GM19035 (cell line): Measurements from ENCODE around the gene SCARF1.

ENCODE experiments used
- ATAC-seq: cut with Tn5 transposase; IDR thresholded peaks from one replicate; pipeline ENCODE4 v1.9.1; 2021; ENCODE audit not compliant: unreplicated experiment

The SCARF1 gene

GRCh38 chr17:1648173-1648962, 2.8 kb upstream of the SCARF1 start:
- ATAC-seq, result peak; percentile 31

- ATAC-seq, result no peak
These were observed 2.3 kb upstream of the SCARF1 start for GRCh38 chr17:1647802-1648171.

GRCh38 chr17:1646199-1646875, 805 bp upstream of the SCARF1 start:
- ATAC-seq, result no peak

GRCh38 chr17:1644493-1645206, 882 bp downstream of the SCARF1 start:
- no peak for ATAC-seq

- no peak for ATAC-seq
These were observed 1.5 kb downstream of the SCARF1 start for GRCh38 chr17:1643999-1644492.

GRCh38 chr17:1643293-1643998, 2.1 kb downstream of the SCARF1 start:
- ATAC-seq, result no peak

- no peak for ATAC-seq
These were observed 4.5 kb downstream of the SCARF1 start for GRCh38 chr17:1641065-1641403.

GRCh38 chr17:1640329-1641064, 5.0 kb downstream of the SCARF1 start:
- ATAC-seq, result no peak

- ATAC-seq, result no peak
These were observed 5.9 kb downstream of the SCARF1 start for GRCh38 chr17:1639549-1640180.

GRCh38 chr17:1638624-1639300, 6.8 kb downstream of the SCARF1 start:
- ATAC-seq, result no peak

- no peak for ATAC-seq
These were observed 7.4 kb downstream of the SCARF1 start for GRCh38 chr17:1638171-1638590.

- no peak for ATAC-seq
These were observed 8.7 kb downstream of the SCARF1 start for GRCh38 chr17:1636732-1637285.

GRCh38 chr17:1635675-1636465, 9.7 kb downstream of the SCARF1 start:
- ATAC-seq, result no peak

- ATAC-seq, result no peak
These were observed 10.5 kb downstream of the SCARF1 start for GRCh38 chr17:1634841-1635650.

GRCh38 chr17:1630662-1631061, 14.9 kb downstream of the SCARF1 start:
- ATAC-seq, result no peak

GRCh38 chr17:1629504-1630310, 15.8 kb downstream of the SCARF1 start:
- ATAC-seq, result no peak
